ENCODE results near the gene HSFX2. TPM values are rescaled to one million over a fixed set of nuclear protein-coding genes. Genes with fewer than 3 reads are reported as not detected.

The HSFX2 gene
- total and polyA plus RNA-seq, 2 of the 13 experiments (the other 11 are each of a cell fraction or from before 2014, with no cell fraction given) = 0.13 TPM; not detected in 1

DNA sequence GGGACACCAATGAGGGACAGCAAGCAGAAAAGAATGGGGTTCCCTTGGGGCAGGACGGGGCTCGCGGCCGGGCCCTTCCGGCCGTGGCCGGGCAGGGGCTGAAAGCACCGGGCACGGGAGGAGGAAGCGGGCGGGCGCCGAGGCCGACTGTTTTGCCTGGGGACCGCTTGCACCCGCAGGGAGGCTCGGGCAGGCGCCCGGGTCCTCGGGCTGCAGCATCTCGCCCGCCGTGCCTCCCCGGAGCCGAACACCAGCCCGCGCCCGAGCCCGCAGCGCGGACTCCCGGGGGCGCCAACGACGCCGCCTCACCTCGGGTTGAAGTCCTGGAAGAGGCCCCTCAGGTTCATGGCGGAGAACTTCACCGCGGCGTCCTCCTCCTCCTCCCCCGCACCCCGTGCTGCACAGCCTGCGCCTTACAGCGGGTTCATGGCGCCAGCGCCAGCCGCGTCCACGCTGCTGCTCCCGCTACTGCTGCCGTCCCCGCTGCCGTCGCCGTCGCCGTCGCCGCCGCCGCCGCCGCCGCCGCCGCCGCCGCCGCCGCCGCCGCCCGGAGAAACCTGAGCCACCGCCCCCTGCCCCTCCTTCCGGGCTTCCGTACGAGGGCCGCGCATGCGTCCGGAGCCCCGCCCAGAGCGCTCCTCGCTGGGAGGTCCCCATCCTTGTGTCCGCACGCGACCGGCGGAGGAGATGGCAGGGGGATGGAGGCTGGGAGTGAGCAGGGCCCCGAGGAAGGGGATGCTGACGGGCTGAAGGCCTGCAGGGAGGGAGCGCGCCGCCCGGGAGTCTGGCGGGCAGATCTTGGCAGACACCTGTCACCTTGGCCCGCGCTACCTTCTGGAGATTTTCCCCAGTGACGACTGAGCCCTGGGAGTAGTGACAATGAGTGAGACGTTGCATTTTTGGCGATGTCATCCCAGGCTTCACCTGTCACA, 36.4 kb upstream of the HSFX2 start, which contains the start of gene TMEM185A:
Gene TMEM185A, minus strand, starts transcription at position 559 of the 932 bp plus-strand sequence. Its CDS starts 212 bp downstream, at position 347.
- ATAC-seq (peak; percentile 70), DNase-seq (ENCODE audit: low spot score) (peak; percentile 30), FAIRE-seq (no peak)
- intact Hi-C loops (cut with micrococcal nuclease; ENCODE audit: unreplicated experiment) = no loop called here
- no peaks in the 10 kb centered on the region for H3K9me3 ChIP-seq (ENCODE audit: low read length)
- in situ Hi-C loops (cut with HindIII; ENCODE audit: extremely low pct_ligation_motif_present, low pct_unique_long_range_greater_than_20kb) = no loop called here
- ChIA-PET POLR2A (no interaction called here), CTCF (ENCODE audit: low intra/inter-chr PET ratio, low total read pairs) (no interaction called here)
- peaks cover 0 to 2% of the 10 kb centered on the region in 2 experiments; a peak in 2 of 5 replicates for H3K27me3 ChIP-seq (ENCODE audit: control insufficient read depth in 1 of 2, insufficient read depth in 2 of 2, low read length in 2 of 2)
- H4K20me1 ChIP-seq (ENCODE audit: insufficient read depth, low read length) = no peaks in the 10 kb centered on the region
- peak within 1 kb of the TSS; percentile 27 for H2AFZ ChIP-seq (ENCODE audit: low read length)
- H3K4me3 ChIP-seq (replicated peaks in 1 of 3; ENCODE audit: insufficient read depth in 1 of 3, low read depth in 2 of 3, low read length in 3 of 3) = peak within 1 kb of the TSS; percentile 65 to 76 (median 66)
- no peaks in the 10 kb centered on the region for H3K36me3 ChIP-seq (replicated peaks in 1 of 2; ENCODE audit: control insufficient read depth in 1 of 2, insufficient read depth in 2 of 2, low read length in 2 of 2)
- peaks cover 34% of the 10 kb centered on the region for H3K4me1 ChIP-seq (ENCODE audit: insufficient read depth, low read length)
- no peaks in the 10 kb centered on the region for H3K79me2 ChIP-seq (ENCODE audit: insufficient read depth, low read length)
- H3K4me2 ChIP-seq (ENCODE audit: low read depth, low read length) = peak within 1 kb of the TSS; percentile 81
- BruUV-seq (replicated peaks) = no TSS peak
- peak within 1 kb of the TSS; percentile 68 for H3K9ac ChIP-seq (ENCODE audit: insufficient read depth, low read depth, low read length)
- 0% methylated on average over 2 of the region's 102 CpGs for WGBS (ENCODE audit: low lambda C conversion rate)
- H3K27ac ChIP-seq (ENCODE audit: extremely low read length, insufficient read depth, low read length) = no peak within 1 kb of the TSS
- TF ChIP-seq, protein P1, sequence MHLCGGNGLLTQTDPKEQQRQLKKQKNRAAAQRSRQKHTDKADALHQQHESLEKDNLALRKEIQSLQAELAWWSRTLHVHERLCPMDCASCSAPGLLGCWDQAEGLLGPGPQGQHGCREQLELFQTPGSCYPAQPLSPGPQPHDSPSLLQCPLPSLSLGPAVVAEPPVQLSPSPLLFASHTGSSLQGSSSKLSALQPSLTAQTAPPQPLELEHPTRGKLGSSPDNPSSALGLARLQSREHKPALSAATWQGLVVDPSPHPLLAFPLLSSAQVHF (CRISPR knock-in tag; IDR thresholded peaks at IDR 0.05) = no peak
- TF ChIP-seq NFYB (CRISPR knock-in tag; IDR thresholded peaks at IDR 0.05) (no peak), HMGA1 (CRISPR knock-in tag; conservative IDR thresholded peaks at IDR 0.05) (no peak), MYC (CRISPR knock-in tag; IDR thresholded peaks at IDR 0.05; ENCODE audit: borderline replicate concordance) (0 out of 2 replicates have a peak, but pooled peaks have one; percentile 13), ZNF775 (CRISPR knock-in tag; IDR thresholded peaks at IDR 0.05; ENCODE audit: borderline replicate concordance) (no peak), WIZ (CRISPR knock-in tag; IDR thresholded peaks at IDR 0.05) (no peak), SALL1 (CRISPR knock-in tag; IDR thresholded peaks at IDR 0.05) (no peak), MED13 (CRISPR knock-in tag; IDR thresholded peaks at IDR 0.05) (no peak), RFX5 (IDR thresholded peaks at IDR 0.05; ENCODE audit: low read depth, low read length) (no peak), ZNF839 (CRISPR knock-in tag; IDR thresholded peaks at IDR 0.05; ENCODE audit: borderline replicate concordance) (no peak), ZNF781 (CRISPR knock-in tag; IDR thresholded peaks at IDR 0.05; ENCODE audit: borderline replicate concordance, not compliant biosample characterization) (no peak), HOXD1 (CRISPR knock-in tag; IDR thresholded peaks at IDR 0.05) (no peak)
- TF ChIP-seq, protein P2, sequence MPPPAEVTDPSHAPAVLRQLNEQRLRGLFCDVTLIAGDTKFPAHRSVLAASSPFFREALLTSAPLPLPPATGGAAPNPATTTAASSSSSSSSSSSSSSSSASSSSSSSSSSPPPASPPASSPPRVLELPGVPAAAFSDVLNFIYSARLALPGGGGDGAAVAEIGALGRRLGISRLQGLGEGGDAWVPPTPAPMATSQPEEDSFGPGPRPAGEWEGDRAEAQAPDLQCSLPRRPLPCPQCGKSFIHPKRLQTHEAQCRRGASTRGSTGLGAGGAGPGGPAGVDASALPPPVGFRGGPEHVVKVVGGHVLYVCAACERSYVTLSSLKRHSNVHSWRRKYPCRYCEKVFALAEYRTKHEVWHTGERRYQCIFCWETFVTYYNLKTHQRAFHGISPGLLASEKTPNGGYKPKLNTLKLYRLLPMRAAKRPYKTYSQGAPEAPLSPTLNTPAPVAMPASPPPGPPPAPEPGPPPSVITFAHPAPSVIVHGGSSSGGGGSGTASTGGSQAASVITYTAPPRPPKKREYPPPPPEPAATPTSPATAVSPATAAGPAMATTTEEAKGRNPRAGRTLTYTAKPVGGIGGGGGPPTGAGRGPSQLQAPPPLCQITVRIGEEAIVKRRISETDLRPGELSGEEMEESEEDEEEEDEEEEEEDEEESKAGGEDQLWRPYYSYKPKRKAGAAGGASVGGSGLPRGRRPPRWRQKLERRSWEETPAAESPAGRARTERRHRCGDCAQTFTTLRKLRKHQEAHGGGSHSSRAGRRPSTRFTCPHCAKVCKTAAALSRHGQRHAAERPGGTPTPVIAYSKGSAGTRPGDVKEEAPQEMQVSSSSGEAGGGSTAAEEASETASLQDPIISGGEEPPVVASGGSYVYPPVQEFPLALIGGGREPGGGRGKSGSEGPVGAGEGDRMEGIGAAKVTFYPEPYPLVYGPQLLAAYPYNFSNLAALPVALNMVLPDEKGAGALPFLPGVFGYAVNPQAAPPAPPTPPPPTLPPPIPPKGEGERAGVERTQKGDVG (CRISPR knock-in tag; IDR thresholded peaks at IDR 0.05; ENCODE audit: borderline replicate concordance) = no peak
- TF ChIP-seq, protein P3, sequence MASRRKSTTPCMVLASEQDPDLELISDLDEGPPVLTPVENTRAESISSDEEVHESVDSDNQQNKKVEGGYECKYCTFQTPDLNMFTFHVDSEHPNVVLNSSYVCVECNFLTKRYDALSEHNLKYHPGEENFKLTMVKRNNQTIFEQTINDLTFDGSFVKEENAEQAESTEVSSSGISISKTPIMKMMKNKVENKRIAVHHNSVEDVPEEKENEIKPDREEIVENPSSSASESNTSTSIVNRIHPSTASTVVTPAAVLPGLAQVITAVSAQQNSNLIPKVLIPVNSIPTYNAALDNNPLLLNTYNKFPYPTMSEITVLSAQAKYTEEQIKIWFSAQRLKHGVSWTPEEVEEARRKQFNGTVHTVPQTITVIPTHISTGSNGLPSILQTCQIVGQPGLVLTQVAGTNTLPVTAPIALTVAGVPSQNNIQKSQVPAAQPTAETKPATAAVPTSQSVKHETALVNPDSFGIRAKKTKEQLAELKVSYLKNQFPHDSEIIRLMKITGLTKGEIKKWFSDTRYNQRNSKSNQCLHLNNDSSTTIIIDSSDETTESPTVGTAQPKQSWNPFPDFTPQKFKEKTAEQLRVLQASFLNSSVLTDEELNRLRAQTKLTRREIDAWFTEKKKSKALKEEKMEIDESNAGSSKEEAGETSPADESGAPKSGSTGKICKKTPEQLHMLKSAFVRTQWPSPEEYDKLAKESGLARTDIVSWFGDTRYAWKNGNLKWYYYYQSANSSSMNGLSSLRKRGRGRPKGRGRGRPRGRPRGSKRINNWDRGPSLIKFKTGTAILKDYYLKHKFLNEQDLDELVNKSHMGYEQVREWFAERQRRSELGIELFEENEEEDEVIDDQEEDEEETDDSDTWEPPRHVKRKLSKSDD (CRISPR knock-in tag; IDR thresholded peaks at IDR 0.05; ENCODE audit: low read depth) = no peak
- TF ChIP-seq, protein P4, sequence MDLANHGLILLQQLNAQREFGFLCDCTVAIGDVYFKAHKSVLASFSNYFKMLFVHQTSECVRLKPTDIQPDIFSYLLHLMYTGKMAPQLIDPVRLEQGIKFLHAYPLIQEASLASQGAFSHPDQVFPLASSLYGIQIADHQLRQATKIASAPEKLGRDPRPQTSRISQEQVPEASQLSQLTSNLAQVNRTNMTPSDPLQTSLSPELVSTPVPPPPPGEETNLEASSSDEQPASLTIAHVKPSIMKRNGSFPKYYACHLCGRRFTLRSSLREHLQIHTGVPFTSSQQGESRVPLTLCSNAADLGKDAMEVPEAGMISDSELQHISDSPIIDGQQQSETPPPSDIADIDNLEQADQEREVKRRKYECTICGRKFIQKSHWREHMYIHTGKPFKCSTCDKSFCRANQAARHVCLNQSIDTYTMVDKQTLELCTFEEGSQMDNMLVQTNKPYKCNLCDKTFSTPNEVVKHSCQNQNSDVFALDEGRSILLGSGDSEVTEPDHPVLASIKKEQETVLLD (CRISPR knock-in tag; IDR thresholded peaks at IDR 0.05; ENCODE audit: low read depth) = no peak
